Ovary (tissue), 9 donors: ENCODE results near the gene STXBP1. TPM values are rescaled to one million over a fixed set of nuclear protein-coding genes. Genes with fewer than 3 reads are reported as not detected.

ENCODE experiments used
- DNase-seq, 5 donors: peaks; one replicate each; pipeline ENCODE4 v3.0.0-alpha.2; 2019 to 2020
- H3K27ac ChIP-seq, 2 donors: fragments of 200-600 bp; one replicate each; pipeline versions ENCODE4 v1.5.1 to v1.8.0; 2019 to 2022
- H3K27me3 ChIP-seq: fragments of 200-600 bp; one replicate; pipeline ENCODE4 v1.8.0; 2022
- H3K36me3 ChIP-seq: fragments of 200-600 bp; sonication (generic); one replicate; pipeline ENCODE4 v1.5.1; 2019
- H3K4me1 ChIP-seq: one replicate; pipeline ENCODE4 v1.8.1; 2013; ENCODE audit warnings: mild to moderate bottlenecking, moderate library complexity; ENCODE audit not compliant: insufficient read depth
- H3K4me3 ChIP-seq: fragments of 200-600 bp; sonication (generic); one replicate; pipeline ENCODE4 v1.5.1; 2017
- H3K9me3 ChIP-seq, 2 donors: fragments of 200-600 bp in 1 of 2; sonication (generic) in 1 of 2; one replicate each; pipeline versions ENCODE4 v1.5.1 to v1.8.1; 2013 to 2019; ENCODE audit warnings: mild to moderate bottlenecking in 1 of 2, moderate library complexity in 1 of 2
- CTCF ChIP-seq, 3 donors: fragments of 450-650 bp in 2 of 3; fragments of 200-600 bp in 1 of 3; IDR thresholded peaks; one replicate each; pipeline versions ENCODE4 v1.5.1 to v1.8.0; 2016 to 2022; ENCODE audit warnings: antibody characterized with exemption in 3 of 3, mild to moderate bottlenecking in 1 of 3
- EP300 ChIP-seq: sonication (generic); formaldehyde crosslinking; IDR thresholded peaks from one replicate; pipeline ENCODE4 v1.6.1; 2017; ENCODE audit warnings: antibody characterized with exemption
- POLR2A ChIP-seq: fragments of 450-650 bp; IDR thresholded peaks from one replicate; pipeline ENCODE4 v1.6.1; 2017; ENCODE audit warnings: antibody characterized with exemption, mild to moderate bottlenecking, moderate library complexity
- WGBS, 3 donors: extraction: QIAGEN DNeasy Blood & Tissue Kit in 1 of 3; methylation state at CpG; one replicate each; pipeline versions ENCODE4 v1.1.5 to v1.1.7; 2013 to 2017; 5-methylcytosine and 5-hydroxymethylcytosine counted together
- intact Hi-C, 4 donors: fragments of 100-400 bp; cut with DNase I; formaldehyde crosslinking; loops; one replicate each; pipeline versions ENCODE4 v1.11.0 to v1.15.1; 2022 to 2023
- polyA plus RNA-seq, 2 donors: library from polyadenylated mRNA; stranded (reverse); fragments of 200-250 nt in 1 of 2; fragments of 350-450 nt in 1 of 2; fragmentation: Illumina TruSeq in 1 of 2; extraction: RNeasy Lipid Tissue Mini Kit (QIAGEN cat#74804) in 1 of 2; gene quantifications; one replicate each; pipeline ENCODE4 v1.2.3, GENCODE V29; 2013 to 2014
- total RNA-seq, 7 donors: library from RNA; depleted of rRNA in 2 of 7; stranded (reverse); fragments of >200 nt in 2 of 7; fragmentation: NEBNext Ultra II Directional in 3 of 7; extraction: Animal tissue kit (Norgen Biotek cat#: 25700) in 3 of 7; gene quantifications; one replicate each; pipeline versions ENCODE4 v1.1.0 to v1.2.4, GENCODE V29; 2016 to 2023
- donor health status: DM: no; HTN: no; CAD: no; lungs with moderate emphysema.
- donor health status: DM: no; HTN: no; CAD: no.
- donor health status: Bipolar disorder and iron deficiency.
- donor health status: DM: yes; HTN: yes; CAD: no.
- donor health status: DM: no; HTN: no; CAD: no.
- donor health status: DM: yes; HTN: yes; CAD: no.

STXBP1 gene
- total and polyA plus RNA-seq, 9 donors = 18.8 to 102 (median 75.7) TPM

- Histone ChIP-seq H3K4me1 (peaks cover 8% of the 10 kb centered on the region), H3K27me3 (no peaks in the 10 kb centered on the region), H3K36me3 (no peaks in the 10 kb centered on the region), H3K4me3 (peak within 1 kb of the TSS; percentile 77), H3K27ac (peak within 1 kb of the TSS in 1 of 2 donors; percentile 71), H3K9me3 (no peaks in the 10 kb centered on the region)
- TF ChIP-seq POLR2A (peak; percentile 48), CTCF (IDR thresholded peaks at IDR 0.05) (no peak), EP300 (peak; percentile 57)
- WGBS, 3 donors = 1% methylated on average over 64 to 65 of the region's 65 CpGs
- DNase-seq = peak; percentile 97 to 98 (median 98)
- intact Hi-C loops = no loop called here
Observed at GRCh38 chr9:127715470-127716337, 103.6 kb downstream of the STXBP1 start, which contains the start of the genes PTRH1 and TTC16. TSS of gene PTRH1 (minus strand) at chr9:127715663. CDS start at chr9:127715639, 24 bp downstream. TSS of gene TTC16 (plus strand) at chr9:127716079. CDS start at chr9:127716146, 67 bp downstream.

DNA sequence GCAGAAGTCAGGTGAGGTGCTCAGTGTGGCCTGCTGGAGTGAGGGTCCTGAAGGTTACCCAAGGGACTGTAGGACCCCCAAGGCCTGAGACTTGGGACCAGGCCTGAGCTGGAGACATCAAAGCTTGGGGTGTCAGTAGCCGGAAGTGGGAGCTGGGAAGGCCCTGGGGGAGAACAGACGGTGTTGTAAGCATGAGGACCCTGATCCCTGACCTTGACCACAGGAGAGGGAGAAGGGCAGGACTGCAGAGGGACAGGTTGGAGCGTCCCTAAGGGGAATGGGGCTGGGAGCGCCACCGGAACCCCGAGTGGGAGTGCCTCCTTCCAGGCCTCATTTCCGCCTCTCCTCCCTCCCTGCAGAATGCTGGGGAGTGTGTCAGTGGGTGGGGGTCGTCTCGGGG lies 104.3 kb downstream of the STXBP1 start:
- Histone ChIP-seq H3K27ac (peak overlapping the region in 1 of 2 donors; percentile 71), H3K4me1 (peaks cover 8% of the 10 kb centered on the region), H3K27me3 (no peaks in the 10 kb centered on the region), H3K9me3 (no peaks in the 10 kb centered on the region), H3K4me3 (no peak overlapping the region), H3K36me3 (no peaks in the 10 kb centered on the region)
- DNase-seq = no peak
- 53 to 58% (median 57%) methylated on average over 9 of the region's 9 CpGs for WGBS, 3 donors
- intact Hi-C loops = no loop called here
- TF ChIP-seq EP300 (no peak), CTCF (IDR thresholded peaks at IDR 0.05) (no peak), POLR2A (no peak)

GRCh38 chr9:127717766-127718165 lies 105.7 kb downstream of the STXBP1 start:
- intact Hi-C loops = no loop called here

More at GRCh38 chr9:127717766-127718165, 105.7 kb downstream of the STXBP1 start:
- H3K4me1 ChIP-seq = peaks cover 8% of the 10 kb centered on the region
- DNase-seq = no peak
- no peaks in the 10 kb centered on the region for H3K9me3 ChIP-seq
- TF ChIP-seq CTCF (IDR thresholded peaks at IDR 0.05) (no peak), POLR2A (no peak), EP300 (no peak)
- 72 to 79% (median 74%) methylated on average over 5 of the region's 5 CpGs for WGBS, 3 donors
- no peak overlapping the region for H3K27ac ChIP-seq
- no peak overlapping the region for H3K4me3 ChIP-seq
- H3K36me3 ChIP-seq = no peaks in the 10 kb centered on the region
- H3K27me3 ChIP-seq = no peaks in the 10 kb centered on the region
